ENCODE measurements around the gene RPS6KA2.

DNA sequence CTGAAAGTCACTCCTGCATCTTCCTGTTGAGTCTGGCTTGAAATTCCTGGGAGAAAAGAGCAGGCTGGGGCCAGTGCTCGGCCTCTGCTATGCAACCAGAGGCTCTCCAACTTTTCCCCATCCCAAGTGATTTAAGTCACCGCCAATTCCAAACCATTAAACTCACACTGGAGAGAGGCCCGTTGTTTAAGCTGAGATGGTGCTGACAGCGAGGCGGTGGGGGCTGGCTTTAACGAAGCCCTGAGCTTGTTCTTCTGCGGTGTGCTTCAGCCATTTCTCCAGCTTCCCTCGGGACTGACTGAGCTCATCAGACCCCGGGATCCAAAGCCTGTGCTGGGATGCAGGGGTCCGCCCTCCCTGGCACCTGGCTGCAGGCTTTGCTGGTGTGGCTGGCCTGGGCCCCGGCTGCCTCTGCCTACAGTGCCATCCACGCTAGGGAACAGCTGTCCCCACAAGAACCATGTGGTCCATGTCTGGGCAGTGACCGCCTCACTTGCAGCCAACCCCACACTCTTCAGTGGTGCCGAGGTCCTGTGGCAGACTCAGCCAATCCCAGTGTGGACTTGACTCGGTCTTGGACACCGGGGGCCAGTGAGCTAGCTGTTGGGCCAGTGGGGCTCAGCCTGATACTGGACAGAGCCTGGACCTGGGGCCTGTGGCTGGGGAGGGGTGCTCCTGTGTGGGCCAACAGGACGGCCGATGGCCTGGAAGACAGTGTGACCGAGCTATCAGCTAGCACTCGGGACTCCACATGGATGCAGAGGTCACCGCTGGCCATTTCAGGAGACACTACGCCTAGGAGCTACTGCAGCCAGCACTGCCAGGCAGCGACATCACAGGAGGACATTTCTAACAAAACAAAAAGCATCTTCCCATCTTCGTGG, 61.7 kb downstream of the RPS6KA2 start:
- TF ChIP-seq CTCF (IDR thresholded peaks at IDR 0.05) (no peak), POLR2A (IDR thresholded peaks at IDR 0.05) (no peak)
